Liver (tissue), 3 donors: Measurements from ENCODE around the gene MACROH2A1.

ENCODE experiments used
- ATF3 ChIP-seq: IDR thresholded peaks from 2 replicates; pipeline ENCODE4 v1.6.1; 2016; ENCODE audit warnings: antibody characterized with exemption
- CTCF ChIP-seq: fragments of 150-350 bp; IDR thresholded peaks from 2 replicates; pipeline ENCODE4 v1.5.1; 2017; ENCODE audit warnings: improper control_type of control experiment, low read depth, low read length; ENCODE audit not compliant: missing input control
- EGR1 ChIP-seq, 2 donors: IDR thresholded peaks; 2 replicates each; pipeline ENCODE4 v1.6.1; 2016 to 2018; ENCODE audit warnings: antibody characterized with exemption in 2 of 2, low read depth in 2 of 2
- FOXA2 ChIP-seq: IDR thresholded peaks from 2 replicates; pipeline ENCODE4 v1.6.1; 2016; ENCODE audit warnings: antibody characterized with exemption
- GABPA ChIP-seq, 2 donors: IDR thresholded peaks in 1 of 2; conservative IDR thresholded peaks in 1 of 2; 2 replicates each; pipeline ENCODE4 v1.6.1; 2016; ENCODE audit warnings: antibody characterized with exemption in 2 of 2, mild to moderate bottlenecking in 1 of 2, moderate library complexity in 1 of 2
- MAX ChIP-seq: IDR thresholded peaks from 2 replicates; pipeline ENCODE4 v1.6.1; 2016; ENCODE audit warnings: antibody characterized with exemption
- RAD21 ChIP-seq, 2 donors: IDR thresholded peaks; 2 replicates each; pipeline ENCODE4 v1.6.1; 2016; ENCODE audit warnings: antibody characterized with exemption in 2 of 2, mild to moderate bottlenecking in 2 of 2
- REST ChIP-seq: IDR thresholded peaks from 2 replicates; pipeline ENCODE4 v1.6.1; 2016; ENCODE audit warnings: antibody characterized with exemption, mild to moderate bottlenecking
- RXRA ChIP-seq, 2 donors: IDR thresholded peaks; 2 replicates each; pipeline ENCODE4 v1.6.1; 2017 to 2018; ENCODE audit warnings: antibody characterized with exemption in 2 of 2, mild to moderate bottlenecking in 1 of 2
- TAF1 ChIP-seq: conservative IDR thresholded peaks from 2 replicates; pipeline ENCODE4 v1.6.1; 2016; ENCODE audit warnings: antibody characterized with exemption, mild to moderate bottlenecking
- ZBTB33 ChIP-seq: IDR thresholded peaks from 2 replicates; pipeline ENCODE4 v1.6.1; 2016; ENCODE audit warnings: antibody characterized with exemption
- donor health status: healthy.
- donor health status: healthy.

- no peak for TF ChIP-seq GABPA (IDR thresholded peaks at IDR 0.05 in 1 of 2, conservative IDR thresholded peaks at IDR 0.05 in 1 of 2)
- TF ChIP-seq CTCF: no peak
- TF ChIP-seq REST: no peak
- no peak for TF ChIP-seq FOXA2
- no peak for TF ChIP-seq TAF1
- no peak for TF ChIP-seq RAD21 (IDR thresholded peaks at IDR 0.05)
- no peak for TF ChIP-seq EGR1 (IDR thresholded peaks at IDR 0.05; ENCODE audit: low read depth in 2 of 2)
- TF ChIP-seq ATF3: no peak
- no peak for TF ChIP-seq ZBTB33
- no peak for TF ChIP-seq RXRA (IDR thresholded peaks at IDR 0.05)
- no peak for TF ChIP-seq MAX
These were observed 79.0 kb downstream of the MACROH2A1 start for GRCh38 chr5:135319928-135320606.
